ENCODE results near the gene CDK2. TPM values are rescaled to one million over a fixed set of nuclear protein-coding genes. Genes with fewer than 3 reads are reported as not detected.

The CDK2 gene
- total and polyA plus RNA-seq, 7 donors, result 5.1 to 13.9 (median 8.4) TPM

GRCh38 chr12:55955800-55956508 lies 10.7 kb upstream of the CDK2 start:
- 72 to 81% (median 78%) methylated on average over 6 of the region's 6 CpGs for WGBS, 3 donors
- Histone ChIP-seq H3K4me1 (no peaks in the 10 kb centered on the region), H3K36me3 (ENCODE audit: insufficient read depth in 1 of 2, low read depth in 1 of 2) (no peaks in the 10 kb centered on the region), H3K9me3 (no peaks in the 10 kb centered on the region), H3K4me3 (no peak overlapping the region), H3K27ac (no peak overlapping the region), H3K27me3 (ENCODE audit: insufficient read depth in 3 of 3, low read length in 2 of 3) (no peaks in the 10 kb centered on the region)
- ATAC-seq, result peak in 1 of 4 donors; percentile 30
- intact Hi-C loops (cut with DNase I), result no loop called here
- DNase-seq, result no peak
- peak; percentile 9 for TF ChIP-seq CTCF (IDR thresholded peaks at IDR 0.05)

- H3K4me1 ChIP-seq, result no peaks in the 10 kb centered on the region
- WGBS, 3 donors, result 85 to 90% (median 86%) methylated on average over 5 of the region's 5 CpGs
- no peaks in the 10 kb centered on the region for H3K27me3 ChIP-seq (ENCODE audit: insufficient read depth in 3 of 3, low read length in 2 of 3)
- DNase-seq (no peak), ATAC-seq (no peak)
- no peaks in the 10 kb centered on the region for H3K36me3 ChIP-seq (ENCODE audit: insufficient read depth in 1 of 2, low read depth in 1 of 2)
- no peak overlapping the region for H3K27ac ChIP-seq
- intact Hi-C loops (cut with DNase I), result no loop called here
- TF ChIP-seq CTCF (IDR thresholded peaks at IDR 0.05), result no peak
- H3K9me3 ChIP-seq, result no peaks in the 10 kb centered on the region
- H3K4me3 ChIP-seq, result no peak overlapping the region
Observed at GRCh38 chr12:55957106-55957859, 9.3 kb upstream of the CDK2 start.

- Histone ChIP-seq H3K36me3 (ENCODE audit: insufficient read depth in 1 of 2, low read depth in 1 of 2) (no peaks in the 10 kb centered on the region), H3K27me3 (ENCODE audit: insufficient read depth in 3 of 3, low read length in 2 of 3) (no peaks in the 10 kb centered on the region), H3K4me1 (peaks cover 5% of the 10 kb centered on the region), H3K27ac (no peak overlapping the region), H3K4me3 (no peak overlapping the region), H3K9me3 (no peaks in the 10 kb centered on the region)
- TF ChIP-seq CTCF (IDR thresholded peaks at IDR 0.05), result no peak
- 84 to 94% (median 85%) methylated on average over 2 of the region's 2 CpGs for WGBS, 3 donors
- intact Hi-C loops (cut with DNase I), result no loop called here
- DNase-seq, result no peak
- ATAC-seq, result no peak
Observed at GRCh38 chr12:55963760-55964159, 2.9 kb upstream of the CDK2 start.

GRCh38 chr12:55965240-55965639 lies 1.4 kb upstream of the CDK2 start:
- Histone ChIP-seq H3K4me1 (peaks cover 5% of the 10 kb centered on the region), H3K4me3 (no peak overlapping the region), H3K27me3 (ENCODE audit: insufficient read depth in 3 of 3, low read length in 2 of 3) (no peaks in the 10 kb centered on the region), H3K9me3 (no peaks in the 10 kb centered on the region), H3K27ac (no peak overlapping the region), H3K36me3 (ENCODE audit: insufficient read depth in 1 of 2, low read depth in 1 of 2) (peaks cover 0 to 7% of the 10 kb centered on the region in 2 donors)
- intact Hi-C loops (cut with DNase I), result loop anchor here (5.0 kb wide), 1 partner anchor 33 kb away; the partner anchor contains the start of gene DGKA (in 2 of the 2)
- ATAC-seq (no peak), DNase-seq (no peak)
- WGBS, 3 donors, result 47 to 65% (median 57%) methylated on average over 5 of the region's 5 CpGs
- no peak for TF ChIP-seq CTCF (IDR thresholded peaks at IDR 0.05)

Measured in psoas muscle (tissue), 8 donors.